ENCODE measurements around the gene CUBN. TPM values are rescaled to one million over a fixed set of nuclear protein-coding genes. Genes with fewer than 3 reads are reported as not detected.

The CUBN gene
- total RNA-seq, 1 experiment from 2014 or later = 1.3 TPM

DNA sequence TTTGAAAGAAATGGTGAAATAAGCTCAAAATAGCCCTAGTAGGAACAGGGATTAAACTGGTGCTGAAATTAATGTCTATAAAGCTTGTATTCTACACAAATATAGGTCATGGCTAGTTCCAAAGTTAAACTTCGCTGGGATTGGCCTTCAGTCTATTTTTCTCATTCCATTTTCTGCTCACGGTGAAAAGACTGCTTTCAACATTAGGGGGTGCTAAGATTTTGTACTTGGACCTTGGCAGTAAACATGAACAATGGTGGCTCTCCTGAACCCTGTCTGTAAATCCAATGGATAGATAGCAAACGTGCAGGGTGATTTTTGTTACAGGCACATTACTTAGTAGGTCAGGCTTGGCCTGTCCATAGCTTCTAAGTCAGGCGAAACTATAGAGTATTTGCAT, 276.4 kb downstream of the CUBN start:
- in situ Hi-C loops (cut with HindIII; ENCODE audit: low pct_unique_long_range_greater_than_20kb, low sequenced_read_pairs) (no loop called here), intact Hi-C loops (cut with micrococcal nuclease; ENCODE audit: unreplicated experiment) (no loop called here)
- Histone ChIP-seq H3K27ac (ENCODE audit: low read length) (peak overlapping the region; percentile 57; the same call in 1 of the 2 replicates), H3K27me3 (ENCODE audit: control insufficient read depth, insufficient read depth, low read length) (no peaks in the 10 kb centered on the region), H3K4me3 (ENCODE audit: low read depth in 2 of 2, low read length in 2 of 2) (no peak overlapping the region), H3K4me1 (ENCODE audit: control insufficient read depth, insufficient read depth, low read length) (peaks cover 11% of the 10 kb centered on the region), H3K36me3 (ENCODE audit: control insufficient read depth, insufficient read depth, low read length) (no peaks in the 10 kb centered on the region), H3K9me3 (ENCODE audit: control insufficient read depth, insufficient read depth, low read depth, low read length) (no peaks in the 10 kb centered on the region)
- CTCF ChIA-PET = interaction anchor here (0.6 kb wide), 1 partner anchor 1133 kb away, joined by 4 read pairs; the partner anchor contains the start of gene ITGA8
- DNase-seq (ENCODE audit: low read depth, low spot score) = no peak
- BruUV-seq (replicated peaks) = no TSS peak
- no peak for TF ChIP-seq SIN3A (IDR thresholded peaks at IDR 0.05; ENCODE audit: borderline replicate concordance, insufficient read depth, low read depth, low read length)
- TF ChIP-seq, protein P1, sequence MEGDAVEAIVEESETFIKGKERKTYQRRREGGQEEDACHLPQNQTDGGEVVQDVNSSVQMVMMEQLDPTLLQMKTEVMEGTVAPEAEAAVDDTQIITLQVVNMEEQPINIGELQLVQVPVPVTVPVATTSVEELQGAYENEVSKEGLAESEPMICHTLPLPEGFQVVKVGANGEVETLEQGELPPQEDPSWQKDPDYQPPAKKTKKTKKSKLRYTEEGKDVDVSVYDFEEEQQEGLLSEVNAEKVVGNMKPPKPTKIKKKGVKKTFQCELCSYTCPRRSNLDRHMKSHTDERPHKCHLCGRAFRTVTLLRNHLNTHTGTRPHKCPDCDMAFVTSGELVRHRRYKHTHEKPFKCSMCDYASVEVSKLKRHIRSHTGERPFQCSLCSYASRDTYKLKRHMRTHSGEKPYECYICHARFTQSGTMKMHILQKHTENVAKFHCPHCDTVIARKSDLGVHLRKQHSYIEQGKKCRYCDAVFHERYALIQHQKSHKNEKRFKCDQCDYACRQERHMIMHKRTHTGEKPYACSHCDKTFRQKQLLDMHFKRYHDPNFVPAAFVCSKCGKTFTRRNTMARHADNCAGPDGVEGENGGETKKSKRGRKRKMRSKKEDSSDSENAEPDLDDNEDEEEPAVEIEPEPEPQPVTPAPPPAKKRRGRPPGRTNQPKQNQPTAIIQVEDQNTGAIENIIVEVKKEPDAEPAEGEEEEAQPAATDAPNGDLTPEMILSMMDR (IDR thresholded peaks at IDR 0.05) = peak; percentile 39; the same call in 1 of the 2 replicates
- POLR2A ChIA-PET = no interaction called here
- no peak for ATAC-seq

DNA sequence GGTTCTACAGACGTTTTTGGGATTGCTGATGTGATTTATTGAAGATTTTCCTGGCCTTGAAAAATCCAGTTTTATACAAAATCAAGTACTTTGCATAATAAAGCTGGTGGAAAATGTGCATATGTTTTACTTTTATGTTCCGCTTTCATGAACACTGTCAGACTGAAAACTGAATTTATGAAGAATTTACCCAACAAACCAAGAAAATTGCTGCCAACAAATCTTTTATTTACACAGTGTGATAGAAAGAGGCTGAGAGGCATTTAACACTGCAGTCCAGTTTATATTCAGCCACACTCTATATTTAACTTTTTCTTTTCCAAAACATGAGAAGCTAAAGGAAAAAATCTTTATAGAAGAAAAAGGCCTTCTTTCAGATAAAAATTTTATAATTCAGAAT, 277.0 kb downstream of the CUBN start:
- intact Hi-C loops (cut with micrococcal nuclease; ENCODE audit: unreplicated experiment) (no loop called here), in situ Hi-C loops (cut with HindIII; ENCODE audit: low pct_unique_long_range_greater_than_20kb, low sequenced_read_pairs) (no loop called here)
- no peak for ATAC-seq
- TF ChIP-seq, protein P1 (IDR thresholded peaks at IDR 0.05) = no peak
- no peak for TF ChIP-seq SIN3A (IDR thresholded peaks at IDR 0.05; ENCODE audit: borderline replicate concordance, insufficient read depth, low read depth, low read length)
- TF ChIP-seq, protein P2, sequence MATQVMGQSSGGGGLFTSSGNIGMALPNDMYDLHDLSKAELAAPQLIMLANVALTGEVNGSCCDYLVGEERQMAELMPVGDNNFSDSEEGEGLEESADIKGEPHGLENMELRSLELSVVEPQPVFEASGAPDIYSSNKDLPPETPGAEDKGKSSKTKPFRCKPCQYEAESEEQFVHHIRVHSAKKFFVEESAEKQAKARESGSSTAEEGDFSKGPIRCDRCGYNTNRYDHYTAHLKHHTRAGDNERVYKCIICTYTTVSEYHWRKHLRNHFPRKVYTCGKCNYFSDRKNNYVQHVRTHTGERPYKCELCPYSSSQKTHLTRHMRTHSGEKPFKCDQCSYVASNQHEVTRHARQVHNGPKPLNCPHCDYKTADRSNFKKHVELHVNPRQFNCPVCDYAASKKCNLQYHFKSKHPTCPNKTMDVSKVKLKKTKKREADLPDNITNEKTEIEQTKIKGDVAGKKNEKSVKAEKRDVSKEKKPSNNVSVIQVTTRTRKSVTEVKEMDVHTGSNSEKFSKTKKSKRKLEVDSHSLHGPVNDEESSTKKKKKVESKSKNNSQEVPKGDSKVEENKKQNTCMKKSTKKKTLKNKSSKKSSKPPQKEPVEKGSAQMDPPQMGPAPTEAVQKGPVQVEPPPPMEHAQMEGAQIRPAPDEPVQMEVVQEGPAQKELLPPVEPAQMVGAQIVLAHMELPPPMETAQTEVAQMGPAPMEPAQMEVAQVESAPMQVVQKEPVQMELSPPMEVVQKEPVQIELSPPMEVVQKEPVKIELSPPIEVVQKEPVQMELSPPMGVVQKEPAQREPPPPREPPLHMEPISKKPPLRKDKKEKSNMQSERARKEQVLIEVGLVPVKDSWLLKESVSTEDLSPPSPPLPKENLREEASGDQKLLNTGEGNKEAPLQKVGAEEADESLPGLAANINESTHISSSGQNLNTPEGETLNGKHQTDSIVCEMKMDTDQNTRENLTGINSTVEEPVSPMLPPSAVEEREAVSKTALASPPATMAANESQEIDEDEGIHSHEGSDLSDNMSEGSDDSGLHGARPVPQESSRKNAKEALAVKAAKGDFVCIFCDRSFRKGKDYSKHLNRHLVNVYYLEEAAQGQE (IDR thresholded peaks at IDR 0.05; ENCODE audit: insufficient read depth in 1 of 2, low read depth in 2 of 2, low read length in 1 of 2) = no peak
- TF ChIP-seq TCF7L2 (IDR thresholded peaks at IDR 0.05; ENCODE audit: low read depth, low read length) = no peak
- no peak for TF ChIP-seq POLR2AphosphoS5 (IDR thresholded peaks at IDR 0.05; ENCODE audit: low read depth, low read length)
- H3K4me3 ChIP-seq (ENCODE audit: low read depth in 2 of 2, low read length in 2 of 2) = no peak overlapping the region
- peaks cover 11% of the 10 kb centered on the region for H3K4me1 ChIP-seq (ENCODE audit: control insufficient read depth, insufficient read depth, low read length)
- no peak for DNase-seq (ENCODE audit: low read depth, low spot score)
- ChIA-PET POLR2A (no interaction called here), CTCF (interaction anchor here (0.6 kb wide), 1 partner anchor 1133 kb away, joined by 4 read pairs; the partner anchor contains the start of gene ITGA8)
- H3K36me3 ChIP-seq (ENCODE audit: control insufficient read depth, insufficient read depth, low read length) = no peaks in the 10 kb centered on the region
- no peaks in the 10 kb centered on the region for H3K27me3 ChIP-seq (ENCODE audit: control insufficient read depth, insufficient read depth, low read length)
- no peaks in the 10 kb centered on the region for H3K9me3 ChIP-seq (ENCODE audit: control insufficient read depth, insufficient read depth, low read depth, low read length)
- H3K27ac ChIP-seq (ENCODE audit: low read length) = peak overlapping the region; percentile 57; the same call in 1 of the 2 replicates
- BruUV-seq (replicated peaks) = no TSS peak

Data from Panc1 (cell line).